ENCODE measurements around the gene WWOX.
"Not testable (repeated sequence)": the region's sequence is repeated elsewhere in the genome, so short reads cannot be mapped to it uniquely, and the experiment has no call there.

The WWOX gene

GRCh38 chr16:78513838-78514237, 414.4 kb downstream of the WWOX start:
- Histone ChIP-seq H3K79me1 (ENCODE audit: low read length) (no peaks in the 10 kb centered on the region), H2BK15ac (replicated peaks; ENCODE audit: low read depth) (no peak overlapping the region), H3K4ac (ENCODE audit: low read depth, low read length) (no peak overlapping the region), H3K4me1 (ENCODE audit: control insufficient read depth, low read depth, low read length) (no peaks in the 10 kb centered on the region), H3K9ac (ENCODE audit: low read length) (no peak overlapping the region), H3K27ac (ENCODE audit: low read depth, low read length) (no peak overlapping the region), H3K27me3 (ENCODE audit: insufficient read depth, low read length, poor library complexity) (no peaks in the 10 kb centered on the region), H3K4me2 (ENCODE audit: low read length) (no peak overlapping the region), H3K56ac (ENCODE audit: low read length) (no peak overlapping the region), H3K36me3 (ENCODE audit: control insufficient read depth, insufficient read depth, low read length) (no peaks in the 10 kb centered on the region), H3K18ac (ENCODE audit: low read length) (no peak overlapping the region), H2AK5ac (ENCODE audit: low read length) (no peak overlapping the region), H2BK5ac (ENCODE audit: low read length) (no peak overlapping the region), H4K8ac (ENCODE audit: low read depth, low read length) (no peak overlapping the region), H2BK120ac (ENCODE audit: low read depth, low read length) (no peak overlapping the region), H3K23ac (ENCODE audit: low read length) (no peak overlapping the region), H4K5ac (ENCODE audit: low read length) (no peak overlapping the region), H3K4me3 (ENCODE audit: low read length) (no peak overlapping the region), H3K79me2 (ENCODE audit: control insufficient read depth, insufficient read depth, low read length) (no peaks in the 10 kb centered on the region)
- DNase-seq = no peak
- WGBS (ENCODE audit: extremely low coverage, insufficient coverage, low lambda C conversion rate) = no CpG with 5 or more reads among the region's 3 CpGs

GRCh38 chr16:78514888-78515287, 415.4 kb downstream of the WWOX start:
- H3K79me2 ChIP-seq (ENCODE audit: control insufficient read depth, insufficient read depth, low read length); H4K8ac ChIP-seq (ENCODE audit: low read depth, low read length); H3K4ac ChIP-seq (ENCODE audit: low read depth, low read length); DNase-seq; H2BK120ac ChIP-seq (ENCODE audit: low read depth, low read length); H2AK5ac ChIP-seq (ENCODE audit: low read length); H3K56ac ChIP-seq (ENCODE audit: low read length); H3K36me3 ChIP-seq (ENCODE audit: control insufficient read depth, insufficient read depth, low read length); H3K4me2 ChIP-seq (ENCODE audit: low read length); H3K4me3 ChIP-seq (ENCODE audit: low read length); H3K18ac ChIP-seq (ENCODE audit: low read length); H3K23ac ChIP-seq (ENCODE audit: low read length); H3K4me1 ChIP-seq (ENCODE audit: control insufficient read depth, low read depth, low read length); H4K5ac ChIP-seq (ENCODE audit: low read length); H3K79me1 ChIP-seq (ENCODE audit: low read length); H3K9ac ChIP-seq (ENCODE audit: low read length); H2BK15ac ChIP-seq (replicated peaks; ENCODE audit: low read depth); H2BK5ac ChIP-seq (ENCODE audit: low read length); H3K27ac ChIP-seq (ENCODE audit: low read depth, low read length); H3K27me3 ChIP-seq (ENCODE audit: insufficient read depth, low read length, poor library complexity): not testable (repeated sequence)
- WGBS (ENCODE audit: extremely low coverage, insufficient coverage, low lambda C conversion rate) = no CpG with 5 or more reads among the region's 9 CpGs

DNA sequence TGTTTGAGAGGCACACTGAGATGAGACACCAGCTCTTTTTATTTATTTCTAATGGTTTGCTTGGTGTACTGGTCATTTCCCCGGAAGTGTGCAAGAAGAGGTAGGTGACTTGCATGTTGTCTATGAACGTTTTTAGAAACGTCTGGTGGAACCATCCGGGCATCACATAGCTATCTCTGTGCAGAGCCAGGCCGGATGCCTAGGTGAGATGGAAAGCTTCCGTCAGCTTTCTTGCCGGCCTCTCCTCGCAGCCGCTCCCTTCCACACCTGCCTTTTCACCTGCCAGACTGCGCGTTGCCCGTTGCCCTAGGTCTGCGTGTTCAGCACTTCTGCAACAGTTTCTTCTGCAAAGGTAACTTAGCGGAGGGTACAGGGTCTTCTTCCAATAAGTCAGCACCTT, 416.0 kb downstream of the WWOX start:
- no peak overlapping the region for H3K27ac ChIP-seq (ENCODE audit: low read depth, low read length)
- H3K18ac ChIP-seq (ENCODE audit: low read length) = no peak overlapping the region
- H3K23ac ChIP-seq (ENCODE audit: low read length) = no peak overlapping the region
- no peak overlapping the region for H4K5ac ChIP-seq (ENCODE audit: low read length)
- no peaks in the 10 kb centered on the region for H3K79me2 ChIP-seq (ENCODE audit: control insufficient read depth, insufficient read depth, low read length)
- no peaks in the 10 kb centered on the region for H3K27me3 ChIP-seq (ENCODE audit: insufficient read depth, low read length, poor library complexity)
- no peaks in the 10 kb centered on the region for H3K36me3 ChIP-seq (ENCODE audit: control insufficient read depth, insufficient read depth, low read length)
- H3K4me2 ChIP-seq (ENCODE audit: low read length) = no peak overlapping the region
- no peaks in the 10 kb centered on the region for H3K4me1 ChIP-seq (ENCODE audit: control insufficient read depth, low read depth, low read length)
- H4K8ac ChIP-seq (ENCODE audit: low read depth, low read length) = no peak overlapping the region
- H3K9ac ChIP-seq (ENCODE audit: low read length) = no peak overlapping the region
- H3K56ac ChIP-seq (ENCODE audit: low read length) = no peak overlapping the region
- H2AK5ac ChIP-seq (ENCODE audit: low read length) = no peak overlapping the region
- H2BK120ac ChIP-seq (ENCODE audit: low read depth, low read length) = no peak overlapping the region
- H3K4me3 ChIP-seq (ENCODE audit: low read length) = no peak overlapping the region
- no peaks in the 10 kb centered on the region for H3K79me1 ChIP-seq (ENCODE audit: low read length)
- H2BK15ac ChIP-seq (replicated peaks; ENCODE audit: low read depth) = no peak overlapping the region
- H2BK5ac ChIP-seq (ENCODE audit: low read length) = no peak overlapping the region
- no CpG with 5 or more reads among the region's 14 CpGs for WGBS (ENCODE audit: extremely low coverage, insufficient coverage, low lambda C conversion rate)
- DNase-seq = no peak
- H3K4ac ChIP-seq (ENCODE audit: low read depth, low read length) = no peak overlapping the region

GRCh38 chr16:78516006-78516736, 416.7 kb downstream of the WWOX start:
- no peak overlapping the region for H3K23ac ChIP-seq (ENCODE audit: low read length)
- no peak overlapping the region for H3K56ac ChIP-seq (ENCODE audit: low read length)
- H2BK15ac ChIP-seq (replicated peaks; ENCODE audit: low read depth) = no peak overlapping the region
- H4K8ac ChIP-seq (ENCODE audit: low read depth, low read length) = no peak overlapping the region
- no peak overlapping the region for H4K5ac ChIP-seq (ENCODE audit: low read length)
- H3K36me3 ChIP-seq (ENCODE audit: control insufficient read depth, insufficient read depth, low read length) = no peaks in the 10 kb centered on the region
- no peak overlapping the region for H3K9ac ChIP-seq (ENCODE audit: low read length)
- no peak overlapping the region for H2BK120ac ChIP-seq (ENCODE audit: low read depth, low read length)
- H3K27ac ChIP-seq (ENCODE audit: low read depth, low read length) = no peak overlapping the region
- H3K4me3 ChIP-seq (ENCODE audit: low read length) = no peak overlapping the region
- no peaks in the 10 kb centered on the region for H3K27me3 ChIP-seq (ENCODE audit: insufficient read depth, low read length, poor library complexity)
- no peaks in the 10 kb centered on the region for H3K79me1 ChIP-seq (ENCODE audit: low read length)
- H3K4ac ChIP-seq (ENCODE audit: low read depth, low read length) = no peak overlapping the region
- H2AK5ac ChIP-seq (ENCODE audit: low read length) = no peak overlapping the region
- no peak overlapping the region for H2BK5ac ChIP-seq (ENCODE audit: low read length)
- DNase-seq = no peak
- H3K79me2 ChIP-seq (ENCODE audit: control insufficient read depth, insufficient read depth, low read length) = no peaks in the 10 kb centered on the region
- no peaks in the 10 kb centered on the region for H3K4me1 ChIP-seq (ENCODE audit: control insufficient read depth, low read depth, low read length)
- no CpG with 5 or more reads among the region's 9 CpGs for WGBS (ENCODE audit: extremely low coverage, insufficient coverage, low lambda C conversion rate)
- H3K18ac ChIP-seq (ENCODE audit: low read length) = no peak overlapping the region
- H3K4me2 ChIP-seq (ENCODE audit: low read length) = no peak overlapping the region

DNA sequence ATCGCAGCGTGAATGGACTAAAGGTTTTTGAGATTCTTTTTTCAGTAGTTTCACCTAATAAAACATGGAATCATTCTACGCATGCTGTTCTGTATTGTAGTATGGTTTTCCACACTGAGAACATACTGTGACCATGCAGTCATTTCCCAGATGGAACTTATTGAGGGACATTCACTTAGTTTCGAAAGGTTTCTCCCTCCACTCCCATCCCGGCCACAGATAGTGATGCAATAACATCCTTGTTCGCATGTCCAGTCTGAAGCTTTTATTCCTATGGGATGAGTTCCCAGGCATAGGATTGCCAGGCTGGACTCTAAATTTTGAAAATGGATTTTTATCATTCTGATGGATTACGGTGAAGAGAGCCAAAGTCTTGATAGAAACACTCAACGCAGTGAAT, 420.4 kb downstream of the WWOX start:
- Histone ChIP-seq H3K9ac (ENCODE audit: low read length) (no peak overlapping the region), H2BK5ac (ENCODE audit: low read length) (no peak overlapping the region), H3K79me1 (ENCODE audit: low read length) (no peaks in the 10 kb centered on the region), H3K79me2 (ENCODE audit: control insufficient read depth, insufficient read depth, low read length) (no peaks in the 10 kb centered on the region), H2AK5ac (ENCODE audit: low read length) (no peak overlapping the region), H4K8ac (ENCODE audit: low read depth, low read length) (no peak overlapping the region), H3K27ac (ENCODE audit: low read depth, low read length) (no peak overlapping the region), H2BK120ac (ENCODE audit: low read depth, low read length) (no peak overlapping the region), H3K27me3 (ENCODE audit: insufficient read depth, low read length, poor library complexity) (no peaks in the 10 kb centered on the region), H3K4me2 (ENCODE audit: low read length) (no peak overlapping the region), H3K56ac (ENCODE audit: low read length) (no peak overlapping the region), H4K5ac (ENCODE audit: low read length) (no peak overlapping the region), H3K4ac (ENCODE audit: low read depth, low read length) (no peak overlapping the region), H3K4me1 (ENCODE audit: control insufficient read depth, low read depth, low read length) (no peaks in the 10 kb centered on the region), H2BK15ac (replicated peaks; ENCODE audit: low read depth) (no peak overlapping the region), H3K18ac (ENCODE audit: low read length) (no peak overlapping the region), H3K36me3 (ENCODE audit: control insufficient read depth, insufficient read depth, low read length) (no peaks in the 10 kb centered on the region), H3K23ac (ENCODE audit: low read length) (no peak overlapping the region), H3K4me3 (ENCODE audit: low read length) (no peak overlapping the region)
- no CpG with 5 or more reads among the region's 8 CpGs for WGBS (ENCODE audit: extremely low coverage, insufficient coverage, low lambda C conversion rate)
- DNase-seq = no peak

- Histone ChIP-seq H3K4me3 (ENCODE audit: low read length) (no peak overlapping the region), H3K4me1 (ENCODE audit: control insufficient read depth, low read depth, low read length) (no peaks in the 10 kb centered on the region), H2BK15ac (replicated peaks; ENCODE audit: low read depth) (no peak overlapping the region)
Observed at GRCh38 chr16:78520470-78520869, 421.0 kb downstream of the WWOX start.

More at GRCh38 chr16:78520470-78520869, 421.0 kb downstream of the WWOX start:
- Histone ChIP-seq H3K56ac (ENCODE audit: low read length) (no peak overlapping the region), H3K27ac (ENCODE audit: low read depth, low read length) (no peak overlapping the region), H2BK120ac (ENCODE audit: low read depth, low read length) (no peak overlapping the region), H4K8ac (ENCODE audit: low read depth, low read length) (no peak overlapping the region), H3K9ac (ENCODE audit: low read length) (no peak overlapping the region), H3K4ac (ENCODE audit: low read depth, low read length) (no peak overlapping the region), H2AK5ac (ENCODE audit: low read length) (no peak overlapping the region), H3K18ac (ENCODE audit: low read length) (no peak overlapping the region), H3K4me2 (ENCODE audit: low read length) (no peak overlapping the region), H3K27me3 (ENCODE audit: insufficient read depth, low read length, poor library complexity) (no peaks in the 10 kb centered on the region), H2BK5ac (ENCODE audit: low read length) (no peak overlapping the region), H3K36me3 (ENCODE audit: control insufficient read depth, insufficient read depth, low read length) (no peaks in the 10 kb centered on the region), H4K5ac (ENCODE audit: low read length) (no peak overlapping the region), H3K79me1 (ENCODE audit: low read length) (no peaks in the 10 kb centered on the region), H3K23ac (ENCODE audit: low read length) (no peak overlapping the region), H3K79me2 (ENCODE audit: control insufficient read depth, insufficient read depth, low read length) (no peaks in the 10 kb centered on the region)
- DNase-seq = no peak
- no CpG with 5 or more reads among the region's 5 CpGs for WGBS (ENCODE audit: extremely low coverage, insufficient coverage, low lambda C conversion rate)

Data from mesendoderm (in vitro differentiated cells).